ENCODE measurements around the gene TACC2. TPM values are rescaled to one million over a fixed set of nuclear protein-coding genes. Genes with fewer than 3 reads are reported as not detected.

The TACC2 gene
- total RNA-seq, 1 donor from 2014 or later = 13.4 TPM

DNA sequence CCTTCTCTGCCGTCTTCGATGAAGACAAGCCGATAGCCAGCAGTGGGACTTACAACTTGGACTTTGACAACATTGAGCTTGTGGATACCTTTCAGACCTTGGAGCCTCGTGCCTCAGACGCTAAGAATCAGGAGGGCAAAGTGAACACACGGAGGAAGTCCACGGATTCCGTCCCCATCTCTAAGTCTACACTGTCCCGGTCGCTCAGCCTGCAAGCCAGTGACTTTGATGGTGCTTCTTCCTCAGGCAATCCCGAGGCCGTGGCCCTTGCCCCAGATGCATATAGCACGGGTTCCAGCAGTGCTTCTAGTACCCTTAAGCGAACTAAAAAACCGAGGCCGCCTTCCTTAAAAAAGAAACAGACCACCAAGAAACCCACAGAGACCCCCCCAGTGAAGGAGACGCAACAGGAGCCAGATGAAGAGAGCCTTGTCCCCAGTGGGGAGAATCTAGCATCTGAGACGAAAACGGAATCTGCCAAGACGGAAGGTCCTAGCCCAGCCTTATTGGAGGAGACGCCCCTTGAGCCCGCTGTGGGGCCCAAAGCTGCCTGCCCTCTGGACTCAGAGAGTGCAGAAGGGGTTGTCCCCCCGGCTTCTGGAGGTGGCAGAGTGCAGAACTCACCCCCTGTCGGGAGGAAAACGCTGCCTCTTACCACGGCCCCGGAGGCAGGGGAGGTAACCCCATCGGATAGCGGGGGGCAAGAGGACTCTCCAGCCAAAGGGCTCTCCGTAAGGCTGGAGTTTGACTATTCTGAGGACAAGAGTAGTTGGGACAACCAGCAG, 221.7 kb downstream of the TACC2 start:
- DNase-seq (ENCODE audit: low read depth) (no peak), FAIRE-seq (peak; percentile 64)
- H3K36me3 ChIP-seq (ENCODE audit: control insufficient read depth, insufficient read depth, low read length) = peaks cover 23% of the 10 kb centered on the region

DNA sequence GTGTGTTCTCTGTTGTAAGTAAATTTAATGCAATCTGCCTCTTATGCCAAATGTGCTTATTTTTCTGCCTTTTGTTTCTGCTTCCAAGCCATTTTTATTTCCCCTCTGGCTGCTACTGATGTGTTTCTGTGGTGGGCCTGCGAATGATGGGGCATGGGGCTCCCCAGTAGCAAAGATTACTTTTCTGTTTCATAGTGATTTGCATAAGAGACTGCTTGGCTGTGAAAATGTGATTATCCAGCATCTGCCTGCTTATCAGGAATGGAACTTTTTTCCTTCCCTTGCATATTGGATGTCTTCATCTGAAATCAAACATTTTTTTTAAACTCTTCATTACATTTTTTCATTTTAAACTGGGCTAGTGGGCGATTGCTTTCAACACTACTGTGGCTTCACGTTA, 224.4 kb downstream of the TACC2 start:
- H3K27me3 ChIP-seq (ENCODE audit: control insufficient read depth, insufficient read depth, low read length) = no peaks in the 10 kb centered on the region
- TF ChIP-seq, protein P1, sequence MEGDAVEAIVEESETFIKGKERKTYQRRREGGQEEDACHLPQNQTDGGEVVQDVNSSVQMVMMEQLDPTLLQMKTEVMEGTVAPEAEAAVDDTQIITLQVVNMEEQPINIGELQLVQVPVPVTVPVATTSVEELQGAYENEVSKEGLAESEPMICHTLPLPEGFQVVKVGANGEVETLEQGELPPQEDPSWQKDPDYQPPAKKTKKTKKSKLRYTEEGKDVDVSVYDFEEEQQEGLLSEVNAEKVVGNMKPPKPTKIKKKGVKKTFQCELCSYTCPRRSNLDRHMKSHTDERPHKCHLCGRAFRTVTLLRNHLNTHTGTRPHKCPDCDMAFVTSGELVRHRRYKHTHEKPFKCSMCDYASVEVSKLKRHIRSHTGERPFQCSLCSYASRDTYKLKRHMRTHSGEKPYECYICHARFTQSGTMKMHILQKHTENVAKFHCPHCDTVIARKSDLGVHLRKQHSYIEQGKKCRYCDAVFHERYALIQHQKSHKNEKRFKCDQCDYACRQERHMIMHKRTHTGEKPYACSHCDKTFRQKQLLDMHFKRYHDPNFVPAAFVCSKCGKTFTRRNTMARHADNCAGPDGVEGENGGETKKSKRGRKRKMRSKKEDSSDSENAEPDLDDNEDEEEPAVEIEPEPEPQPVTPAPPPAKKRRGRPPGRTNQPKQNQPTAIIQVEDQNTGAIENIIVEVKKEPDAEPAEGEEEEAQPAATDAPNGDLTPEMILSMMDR (IDR thresholded peaks at IDR 0.05; ENCODE audit: insufficient read depth, low read length, severe bottlenecking) = no peak
- DNase-seq (ENCODE audit: low read depth) = no peak
- H3K36me3 ChIP-seq (ENCODE audit: control insufficient read depth, insufficient read depth, low read length) = peaks cover 30% of the 10 kb centered on the region
- H3K4me3 ChIP-seq (ENCODE audit: low read depth, low read length) = no peak overlapping the region
- no peak for FAIRE-seq

More for the DNA sequence above, 221.7 kb downstream of the TACC2 start:
- TF ChIP-seq, protein P1 (IDR thresholded peaks at IDR 0.05; ENCODE audit: insufficient read depth, low read length, severe bottlenecking) = no peak
- no peaks in the 10 kb centered on the region for H3K27me3 ChIP-seq (ENCODE audit: control insufficient read depth, insufficient read depth, low read length)
- no peak overlapping the region for H3K4me3 ChIP-seq (ENCODE audit: low read depth, low read length)

DNA sequence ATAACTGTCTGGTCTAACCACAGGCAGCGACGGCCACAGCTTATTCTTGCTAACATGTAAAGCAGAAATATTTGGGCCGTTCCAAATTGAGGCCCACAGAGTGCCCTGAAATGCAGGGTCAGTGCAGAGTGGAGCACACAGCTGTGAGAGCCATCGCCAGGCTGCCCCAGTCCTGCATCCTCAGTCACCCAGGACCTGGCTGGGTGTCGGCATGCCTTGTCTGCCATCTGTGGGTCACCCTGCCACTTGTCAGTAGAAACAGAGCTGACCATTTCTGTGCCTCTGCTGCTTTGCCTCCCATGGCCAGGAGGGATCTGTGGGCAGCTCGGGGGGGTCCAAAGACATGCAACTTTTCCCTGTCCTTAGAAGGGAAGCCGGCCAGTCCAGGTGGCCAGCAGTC, 224.8 kb downstream of the TACC2 start:
- Histone ChIP-seq H3K27me3 (ENCODE audit: control insufficient read depth, insufficient read depth, low read length) (no peaks in the 10 kb centered on the region), H3K4me3 (ENCODE audit: low read depth, low read length) (no peak overlapping the region), H3K36me3 (ENCODE audit: control insufficient read depth, insufficient read depth, low read length) (peaks cover 34% of the 10 kb centered on the region)
- TF ChIP-seq, protein P1 (IDR thresholded peaks at IDR 0.05; ENCODE audit: insufficient read depth, low read length, severe bottlenecking) = no peak
- DNase-seq (ENCODE audit: low read depth) (no peak), FAIRE-seq (peak; percentile 83)

GRCh38 chr10:122216047-122216446, 227.1 kb downstream of the TACC2 start:
- TF ChIP-seq, protein P1 (IDR thresholded peaks at IDR 0.05; ENCODE audit: insufficient read depth, low read length, severe bottlenecking) = no peak
- FAIRE-seq = no peak
- DNase-seq (ENCODE audit: low read depth) = no peak
- Histone ChIP-seq H3K36me3 (ENCODE audit: control insufficient read depth, insufficient read depth, low read length) (peaks cover 32% of the 10 kb centered on the region), H3K27me3 (ENCODE audit: control insufficient read depth, insufficient read depth, low read length) (no peaks in the 10 kb centered on the region), H3K4me3 (ENCODE audit: low read depth, low read length) (no peak overlapping the region)

- no peak for DNase-seq (ENCODE audit: low read depth)
- H3K4me3 ChIP-seq (ENCODE audit: low read depth, low read length) = no peak overlapping the region
- TF ChIP-seq, protein P1 (IDR thresholded peaks at IDR 0.05; ENCODE audit: insufficient read depth, low read length, severe bottlenecking) = no peak
- no peaks in the 10 kb centered on the region for H3K27me3 ChIP-seq (ENCODE audit: control insufficient read depth, insufficient read depth, low read length)
- H3K36me3 ChIP-seq (ENCODE audit: control insufficient read depth, insufficient read depth, low read length) = peaks cover 32% of the 10 kb centered on the region
- peak; percentile 23 for FAIRE-seq
Measured at GRCh38 chr10:122219340-122219739, 230.4 kb downstream of the TACC2 start.
